Mesenchymal stem cell (in vitro differentiated cells and primary cell): ENCODE measurements around the gene RUNDC3A.
A peak's percentile ranks its signal among the peaks of the same experiment; 100 is the strongest.

ENCODE experiments used
- DNase-seq: peaks from one replicate; pipeline ENCODE4 v3.0.0-alpha.2; 2013
- H2AFZ ChIP-seq: one replicate; pipeline ENCODE4 v1.6.1; 2013; ENCODE audit warnings: low read depth, mild to moderate bottlenecking, control low read depth, inconsistent platforms, low read length, moderate library complexity
- H2AK5ac ChIP-seq: 2 replicates; pipeline ENCODE4 v1.6.1; 2013; ENCODE audit warnings: low read length, moderate library complexity, mild to moderate bottlenecking, inconsistent platforms; ENCODE audit not compliant: severe bottlenecking
- H2BK120ac ChIP-seq: one replicate; pipeline ENCODE4 v1.6.1; 2013; ENCODE audit warnings: low read depth, mild to moderate bottlenecking, inconsistent platforms, low read length, moderate library complexity
- H2BK12ac ChIP-seq, 2 experiments: one replicate each; pipeline ENCODE4 v1.6.1; 2013; ENCODE audit warnings: inconsistent platforms in 2 of 2, low read length in 2 of 2, mild to moderate bottlenecking in 2 of 2, moderate library complexity in 2 of 2, control low read depth in 1 of 2
- H2BK15ac ChIP-seq: one replicate; pipeline ENCODE4 v1.6.1; 2013; ENCODE audit warnings: mild to moderate bottlenecking, low read depth, inconsistent platforms; ENCODE audit not compliant: poor library complexity, severe bottlenecking
- H2BK5ac ChIP-seq: 2 replicates; pipeline ENCODE4 v1.6.1; 2013; ENCODE audit warnings: low read depth, mild to moderate bottlenecking, low read length, control low read depth, inconsistent platforms; ENCODE audit not compliant: poor library complexity, severe bottlenecking
- H3K14ac ChIP-seq, 2 experiments: one replicate each; pipeline ENCODE4 v1.6.1; 2013; ENCODE audit warnings: inconsistent platforms in 2 of 2, low read length in 2 of 2, control low read depth in 1 of 2, mild to moderate bottlenecking in 1 of 2, moderate library complexity in 1 of 2
- H3K18ac ChIP-seq, 2 experiments: one replicate each; pipeline ENCODE4 v1.6.1; 2013; ENCODE audit warnings: inconsistent platforms in 2 of 2, low read length in 2 of 2, control low read depth in 1 of 2, low read depth in 1 of 2, mild to moderate bottlenecking in 1 of 2
- H3K23ac ChIP-seq, 2 experiments: one replicate each; pipeline ENCODE4 v1.6.1; 2013; ENCODE audit warnings: inconsistent platforms in 2 of 2, low read length in 2 of 2, mild to moderate bottlenecking in 2 of 2, moderate library complexity in 2 of 2, control low read depth in 1 of 2
- H3K27ac ChIP-seq: 2 replicates; pipeline ENCODE4 v1.5.1; 2013; ENCODE audit warnings: mild to moderate bottlenecking, moderate library complexity, low read length, control low read depth, inconsistent platforms; ENCODE audit not compliant: poor library complexity, severe bottlenecking
- H3K27me3 ChIP-seq, 2 experiments: 2 replicates each; pipeline versions ENCODE4 v1.6.1 to v1.7.0; 2013; ENCODE audit warnings: low read length in 2 of 2, mild to moderate bottlenecking in 2 of 2, moderate library complexity in 2 of 2, control low read depth in 1 of 2, inconsistent platforms in 1 of 2; ENCODE audit not compliant: control insufficient read depth in 1 of 2, insufficient read depth in 1 of 2
- H3K36me3 ChIP-seq, 2 experiments: 2 replicates each; pipeline versions ENCODE4 v1.6.1 to v1.7.0; 2013; ENCODE audit warnings: low read length in 2 of 2, control low read depth in 1 of 2, inconsistent platforms in 1 of 2, low read depth in 1 of 2, mild to moderate bottlenecking in 1 of 2; ENCODE audit not compliant: insufficient read depth in 2 of 2, control insufficient read depth in 1 of 2
- H3K4ac ChIP-seq, 2 experiments: one replicate each; pipeline ENCODE4 v1.6.1; 2013; ENCODE audit warnings: inconsistent platforms in 2 of 2, low read length in 2 of 2, mild to moderate bottlenecking in 2 of 2, moderate library complexity in 2 of 2, control low read depth in 1 of 2, low read depth in 1 of 2
- H3K4me1 ChIP-seq: 2 replicates; pipeline ENCODE4 v1.6.1; 2013; ENCODE audit warnings: low read depth, low read length, control low read depth; ENCODE audit not compliant: control insufficient read depth, insufficient read depth
- H3K4me2 ChIP-seq: 2 replicates; pipeline ENCODE4 v1.6.1; 2013; ENCODE audit warnings: low read length, mild to moderate bottlenecking, inconsistent platforms; ENCODE audit not compliant: poor library complexity, severe bottlenecking
- H3K4me3 ChIP-seq, 2 experiments: 2 replicates each; pipeline versions ENCODE4 v1.5.1 to v1.7.0; 2013; ENCODE audit warnings: low read length in 2 of 2, mild to moderate bottlenecking in 2 of 2, control low read depth in 1 of 2, low read depth in 1 of 2; ENCODE audit not compliant: insufficient read depth in 1 of 2
- H3K79me1 ChIP-seq: replicated peaks from 2 replicates; pipeline ENCODE4 v1.6.1; 2013; ENCODE audit warnings: mild to moderate bottlenecking, control low read depth, low read length, inconsistent platforms; ENCODE audit not compliant: poor library complexity, severe bottlenecking
- H3K9ac ChIP-seq: 2 replicates; pipeline ENCODE4 v1.7.0; 2013; ENCODE audit warnings: mild to moderate bottlenecking, low read length, moderate library complexity
- H3K9me3 ChIP-seq: 2 replicates; pipeline ENCODE4 v1.7.0; 2013; ENCODE audit warnings: mild to moderate bottlenecking, low read length; ENCODE audit not compliant: control insufficient read depth
- H4K8ac ChIP-seq: one replicate; pipeline ENCODE4 v1.6.1; 2013; ENCODE audit warnings: inconsistent platforms, mild to moderate bottlenecking, low read length, moderate library complexity
- H4K91ac ChIP-seq: one replicate; pipeline ENCODE4 v1.6.1; 2013; ENCODE audit warnings: mild to moderate bottlenecking, low read length, inconsistent platforms
- WGBS: methylation state at CpG from one replicate; pipeline ENCODE4 v1.1.7; 2013; ENCODE audit warnings: mixed read lengths; 5-methylcytosine and 5-hydroxymethylcytosine counted together

The RUNDC3A gene

GRCh38 chr17:44273607-44274006 lies 34.8 kb upstream of the RUNDC3A start:
- H2BK12ac ChIP-seq = no peak overlapping the region
- H3K27me3 ChIP-seq = peaks cover 11 to 27% of the 10 kb centered on the region in 2 experiments
- H3K4me3 ChIP-seq = no peak overlapping the region
- no peaks in the 10 kb centered on the region for H3K36me3 ChIP-seq
- no peaks in the 10 kb centered on the region for H3K9me3 ChIP-seq
- no peak overlapping the region for H3K18ac ChIP-seq
- H3K79me1 ChIP-seq = no peaks in the 10 kb centered on the region
- H3K14ac ChIP-seq = no peak overlapping the region
- H3K27ac ChIP-seq = no peak overlapping the region
- 64% methylated on average over 4 of the region's 5 CpGs for WGBS
- H3K23ac ChIP-seq = no peak overlapping the region
- no peak overlapping the region for H2BK120ac ChIP-seq
- no peak for DNase-seq
- H3K4ac ChIP-seq = no peak overlapping the region
- no peak overlapping the region for H4K8ac ChIP-seq
- no peak overlapping the region for H4K91ac ChIP-seq
- peaks cover 6% of the 10 kb centered on the region for H3K4me1 ChIP-seq
- H2AK5ac ChIP-seq = no peak overlapping the region
- H3K4me2 ChIP-seq = no peak overlapping the region
- no peak overlapping the region for H2AFZ ChIP-seq
- no peak overlapping the region for H2BK5ac ChIP-seq
- H3K9ac ChIP-seq = no peak overlapping the region
- H2BK15ac ChIP-seq = no peak overlapping the region

DNA sequence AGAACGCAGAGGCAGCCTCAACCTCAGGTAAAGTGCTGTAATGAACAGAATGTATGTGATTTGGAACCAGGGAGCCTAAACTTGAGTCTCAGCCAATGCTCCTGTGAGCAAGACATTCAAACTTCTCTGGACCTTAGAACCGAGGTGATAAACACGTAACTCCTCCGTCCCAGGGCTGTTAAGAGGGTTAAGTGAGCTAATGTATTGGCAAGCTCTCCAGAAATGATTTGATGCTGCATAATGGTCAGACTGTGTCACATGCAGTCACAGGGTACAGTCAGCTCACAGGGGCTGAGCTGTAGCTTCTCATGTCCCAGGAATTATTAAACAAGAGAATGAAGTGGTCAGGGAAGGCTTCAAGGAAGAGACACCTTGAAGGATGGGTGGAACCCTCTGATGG lies 30.4 kb upstream of the RUNDC3A start:
- Histone ChIP-seq H3K4me2 (no peak overlapping the region), H4K8ac (no peak overlapping the region), H3K27ac (no peak overlapping the region), H3K18ac (no peak overlapping the region), H3K79me1 (no peaks in the 10 kb centered on the region), H2BK5ac (no peak overlapping the region), H2AK5ac (no peak overlapping the region), H3K14ac (no peak overlapping the region), H3K4me1 (peaks cover 14% of the 10 kb centered on the region), H3K4ac (no peak overlapping the region), H3K23ac (no peak overlapping the region), H2BK12ac (peak overlapping the region in 1 of 2 experiments; percentile 46), H4K91ac (no peak overlapping the region), H2BK15ac (no peak overlapping the region), H2BK120ac (no peak overlapping the region), H3K36me3 (no peaks in the 10 kb centered on the region), H3K4me3 (no peak overlapping the region), H3K27me3 (peaks cover 4 to 5% of the 10 kb centered on the region in 2 experiments), H3K9ac (no peak overlapping the region), H2AFZ (no peak overlapping the region), H3K9me3 (no peaks in the 10 kb centered on the region)
- 91% methylated on average over 4 of the region's 4 CpGs for WGBS
- peak; percentile 22 for DNase-seq

- H2AFZ ChIP-seq = peak overlapping the region; percentile 18
- no peak overlapping the region for H2BK5ac ChIP-seq
- H3K18ac ChIP-seq = no peak overlapping the region
- H3K4me3 ChIP-seq = no peak overlapping the region
- peak overlapping the region; percentile 22 for H3K27ac ChIP-seq
- peaks cover 14% of the 10 kb centered on the region for H3K4me1 ChIP-seq
- no peaks in the 10 kb centered on the region for H3K9me3 ChIP-seq
- no peak overlapping the region for H3K4ac ChIP-seq
- no peak overlapping the region for H4K8ac ChIP-seq
- H4K91ac ChIP-seq = no peak overlapping the region
- no peak overlapping the region for H2AK5ac ChIP-seq
- peak overlapping the region; percentile 4 for H3K9ac ChIP-seq
- no peak overlapping the region for H2BK12ac ChIP-seq
- no peak overlapping the region for H2BK15ac ChIP-seq
- no CpG with 5 or more reads among the region's 2 CpGs for WGBS
- H3K14ac ChIP-seq = no peak overlapping the region
- H2BK120ac ChIP-seq = no peak overlapping the region
- no peak for DNase-seq
- no peaks in the 10 kb centered on the region for H3K79me1 ChIP-seq
- H3K27me3 ChIP-seq = peaks cover 0 to 5% of the 10 kb centered on the region in 2 experiments
- H3K4me2 ChIP-seq = no peak overlapping the region
- H3K36me3 ChIP-seq = no peaks in the 10 kb centered on the region
- H3K23ac ChIP-seq = no peak overlapping the region
These were observed 29.1 kb upstream of the RUNDC3A start for GRCh38 chr17:44279346-44279665.

GRCh38 chr17:44279666-44280391 lies 28.6 kb upstream of the RUNDC3A start:
- Histone ChIP-seq H3K36me3 (no peaks in the 10 kb centered on the region), H3K9ac (peak overlapping the region; percentile 8), H3K27me3 (peaks cover 0 to 4% of the 10 kb centered on the region in 2 experiments), H2BK15ac (peak overlapping the region; percentile 64), H3K9me3 (no peaks in the 10 kb centered on the region), H2BK120ac (peak overlapping the region; percentile 37), H2BK12ac (peak overlapping the region in 1 of 2 experiments; percentile 96), H3K27ac (peak overlapping the region; percentile 22), H3K4me1 (peaks cover 14% of the 10 kb centered on the region), H4K91ac (peak overlapping the region; percentile 70), H3K4ac (peak overlapping the region in 1 of 2 experiments; percentile 21), H3K18ac (peak overlapping the region in 1 of 2 experiments; percentile 62), H3K4me3 (no peak overlapping the region), H3K79me1 (no peaks in the 10 kb centered on the region), H2AFZ (peak overlapping the region; percentile 18), H2AK5ac (no peak overlapping the region), H3K4me2 (peak overlapping the region; percentile 29), H3K14ac (peak overlapping the region in 1 of 2 experiments; percentile 66), H2BK5ac (no peak overlapping the region), H4K8ac (peak overlapping the region; percentile 20), H3K23ac (no peak overlapping the region)
- 31% methylated on average over 20 of the region's 20 CpGs for WGBS
- peak; percentile 96 for DNase-seq
